ENCODE data around the gene NRG3. TPM values are rescaled to one million over a fixed set of nuclear protein-coding genes. Genes with fewer than 3 reads are reported as not detected.

The NRG3 gene
- total RNA-seq, 2 donors from 2014 or later = 0.97 TPM; not detected in 1

DNA sequence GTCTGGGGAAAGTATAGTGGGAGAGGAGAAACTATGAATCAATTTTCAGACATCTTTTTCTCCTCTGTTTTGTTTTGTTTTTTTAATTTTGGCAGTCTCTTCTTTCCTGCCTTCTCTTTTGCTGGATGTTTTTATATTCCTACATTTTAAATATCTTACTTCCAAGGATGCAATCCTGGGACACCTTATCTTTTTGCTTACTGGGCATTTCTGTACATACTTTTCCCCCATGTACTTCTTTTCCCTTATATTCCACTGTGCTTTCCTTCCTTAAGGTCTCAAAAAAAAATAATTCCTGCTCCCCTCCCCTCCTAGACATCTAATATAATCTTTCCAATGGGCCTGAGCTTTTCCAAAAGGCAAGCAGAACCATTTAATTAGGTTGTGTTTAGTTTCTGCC is 701.1 kb downstream of the NRG3 start:
- Histone ChIP-seq H3K4me1 (replicated peaks) (no peaks in the 10 kb centered on the region), H3K4me3 (no peak overlapping the region), H3K36me3 (no peaks in the 10 kb centered on the region), H3K27ac (no peak overlapping the region), H3K27me3 (replicated peaks; ENCODE audit: insufficient read depth) (no peaks in the 10 kb centered on the region), H3K9me3 (no peaks in the 10 kb centered on the region)
- TF ChIP-seq POLR2AphosphoS5 (IDR thresholded peaks at IDR 0.05) = no peak
- no peak for TF ChIP-seq CTCF (IDR thresholded peaks at IDR 0.05)
- no peak for TF ChIP-seq POLR2A (IDR thresholded peaks at IDR 0.05)
- intact Hi-C loops (cut with DNase I) = no loop called here
- no peak for DNase-seq (ENCODE audit: low spot score)

DNA sequence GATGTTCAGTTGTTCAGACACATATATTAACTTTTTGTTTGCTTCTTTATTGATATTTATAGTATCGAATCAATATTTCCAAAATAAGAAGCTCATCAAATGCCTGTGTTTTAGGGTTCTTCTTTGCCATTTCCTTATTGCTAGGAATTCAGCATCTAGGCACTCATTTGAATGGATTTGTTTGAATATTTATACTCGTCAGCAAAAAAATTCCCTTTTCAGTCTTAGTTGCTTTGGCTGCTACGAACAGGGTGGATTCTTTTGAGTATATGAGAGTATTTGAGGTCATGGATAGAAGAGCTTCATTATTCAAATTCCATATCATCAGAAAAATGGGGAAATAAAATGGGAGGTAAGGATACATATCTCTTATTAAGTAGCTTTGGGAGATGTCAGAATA is 706.9 kb downstream of the NRG3 start:
- Histone ChIP-seq H3K36me3 (no peaks in the 10 kb centered on the region), H3K27me3 (replicated peaks; ENCODE audit: insufficient read depth) (no peaks in the 10 kb centered on the region), H3K4me3 (no peak overlapping the region), H3K4me1 (replicated peaks) (no peaks in the 10 kb centered on the region), H3K9me3 (no peaks in the 10 kb centered on the region), H3K27ac (no peak overlapping the region)
- TF ChIP-seq POLR2AphosphoS5 (IDR thresholded peaks at IDR 0.05) = no peak
- TF ChIP-seq CTCF (IDR thresholded peaks at IDR 0.05) = no peak
- no peak for TF ChIP-seq POLR2A (IDR thresholded peaks at IDR 0.05)
- 86% methylated on average over 3 of the region's 3 CpGs for WGBS
- DNase-seq (ENCODE audit: low spot score) = no peak
- intact Hi-C loops (cut with DNase I) = no loop called here

GRCh38 chr10:82591421-82591820 is 716.4 kb downstream of the NRG3 start:
- intact Hi-C loops (cut with DNase I) = no loop called here
- Histone ChIP-seq H3K4me1 (replicated peaks) (no peaks in the 10 kb centered on the region), H3K9me3 (no peaks in the 10 kb centered on the region), H3K4me3 (no peak overlapping the region), H3K36me3 (no peaks in the 10 kb centered on the region), H3K27ac (no peak overlapping the region), H3K27me3 (replicated peaks; ENCODE audit: insufficient read depth) (no peaks in the 10 kb centered on the region)
- WGBS = 37% methylated on average over 2 of the region's 2 CpGs
- no peak for DNase-seq (ENCODE audit: low spot score)
- TF ChIP-seq POLR2A (IDR thresholded peaks at IDR 0.05) = no peak
- no peak for TF ChIP-seq CTCF (IDR thresholded peaks at IDR 0.05)
- TF ChIP-seq POLR2AphosphoS5 (IDR thresholded peaks at IDR 0.05) = no peak

DNA sequence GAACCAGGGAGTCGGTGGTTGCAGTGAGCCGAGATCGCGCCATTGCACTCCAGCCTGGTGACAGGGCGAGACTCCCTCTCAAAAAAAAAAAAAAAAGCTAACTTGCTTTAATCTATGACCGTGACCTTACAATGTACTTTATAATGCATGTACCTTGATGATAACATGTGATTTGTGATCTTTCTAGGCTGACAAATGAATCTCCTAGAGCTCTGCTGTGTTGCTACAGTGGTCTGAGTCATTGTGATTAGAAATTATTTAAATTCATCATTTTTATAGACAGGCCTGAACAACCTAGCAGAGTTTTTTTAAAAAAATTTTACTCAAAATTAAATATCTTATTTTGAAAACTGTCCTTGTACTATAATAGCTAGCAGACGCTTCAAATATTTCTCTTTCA is 722.8 kb downstream of the NRG3 start:
- no peaks in the 10 kb centered on the region for H3K4me1 ChIP-seq (replicated peaks)
- no peak for TF ChIP-seq POLR2A (IDR thresholded peaks at IDR 0.05)
- H3K27me3 ChIP-seq (replicated peaks; ENCODE audit: insufficient read depth) = no peaks in the 10 kb centered on the region
- no peak for DNase-seq (ENCODE audit: low spot score)
- no peaks in the 10 kb centered on the region for H3K36me3 ChIP-seq
- H3K27ac ChIP-seq = no peak overlapping the region
- no peaks in the 10 kb centered on the region for H3K9me3 ChIP-seq
- no peak overlapping the region for H3K4me3 ChIP-seq
- 93% methylated on average over 7 of the region's 7 CpGs for WGBS
- intact Hi-C loops (cut with DNase I) = no loop called here

DNA sequence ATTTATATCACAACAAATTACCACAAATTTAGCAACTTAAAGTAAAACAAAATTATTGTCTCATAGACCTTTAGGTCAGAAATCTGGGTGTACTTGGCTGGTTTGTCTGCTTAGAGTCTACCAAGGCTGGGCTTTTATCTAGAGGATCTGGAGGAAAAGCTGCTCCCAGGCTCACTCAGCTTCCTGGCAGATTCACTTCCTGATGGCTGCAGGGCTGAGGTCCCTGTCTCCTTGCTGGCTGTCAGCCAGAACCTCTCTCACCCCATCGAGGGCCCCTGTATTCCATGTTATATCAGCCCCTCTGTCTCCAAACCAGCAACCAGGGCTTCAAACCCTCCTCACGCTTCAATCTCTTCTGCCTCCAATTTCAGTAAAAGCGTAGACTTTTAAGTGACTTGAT is 734.9 kb downstream of the NRG3 start:
- Histone ChIP-seq H3K36me3 (no peaks in the 10 kb centered on the region), H3K4me3 (no peak overlapping the region), H3K27me3 (replicated peaks; ENCODE audit: insufficient read depth) (no peaks in the 10 kb centered on the region), H3K9me3 (no peaks in the 10 kb centered on the region), H3K4me1 (replicated peaks) (no peaks in the 10 kb centered on the region), H3K27ac (no peak overlapping the region)
- intact Hi-C loops (cut with DNase I) = no loop called here
- 65% methylated on average over 3 of the region's 3 CpGs for WGBS
- no peak for TF ChIP-seq POLR2AphosphoS5 (IDR thresholded peaks at IDR 0.05)
- no peak for TF ChIP-seq CTCF (IDR thresholded peaks at IDR 0.05)
- no peak for TF ChIP-seq POLR2A (IDR thresholded peaks at IDR 0.05)
- DNase-seq (ENCODE audit: low spot score) = no peak

Data from prostate gland (tissue), 2 donors.